ENCODE results near the gene BMPR1A. TPM values are rescaled to one million over a fixed set of nuclear protein-coding genes. Genes with fewer than 3 reads are reported as not detected.

Gene BMPR1A
- total and polyA plus RNA-seq, 9 of the 15 experiments (the other 6 are each of a cell fraction or from before 2014, with no cell fraction given), result 1.6 to 17.5 (median 9.1) TPM

DNA sequence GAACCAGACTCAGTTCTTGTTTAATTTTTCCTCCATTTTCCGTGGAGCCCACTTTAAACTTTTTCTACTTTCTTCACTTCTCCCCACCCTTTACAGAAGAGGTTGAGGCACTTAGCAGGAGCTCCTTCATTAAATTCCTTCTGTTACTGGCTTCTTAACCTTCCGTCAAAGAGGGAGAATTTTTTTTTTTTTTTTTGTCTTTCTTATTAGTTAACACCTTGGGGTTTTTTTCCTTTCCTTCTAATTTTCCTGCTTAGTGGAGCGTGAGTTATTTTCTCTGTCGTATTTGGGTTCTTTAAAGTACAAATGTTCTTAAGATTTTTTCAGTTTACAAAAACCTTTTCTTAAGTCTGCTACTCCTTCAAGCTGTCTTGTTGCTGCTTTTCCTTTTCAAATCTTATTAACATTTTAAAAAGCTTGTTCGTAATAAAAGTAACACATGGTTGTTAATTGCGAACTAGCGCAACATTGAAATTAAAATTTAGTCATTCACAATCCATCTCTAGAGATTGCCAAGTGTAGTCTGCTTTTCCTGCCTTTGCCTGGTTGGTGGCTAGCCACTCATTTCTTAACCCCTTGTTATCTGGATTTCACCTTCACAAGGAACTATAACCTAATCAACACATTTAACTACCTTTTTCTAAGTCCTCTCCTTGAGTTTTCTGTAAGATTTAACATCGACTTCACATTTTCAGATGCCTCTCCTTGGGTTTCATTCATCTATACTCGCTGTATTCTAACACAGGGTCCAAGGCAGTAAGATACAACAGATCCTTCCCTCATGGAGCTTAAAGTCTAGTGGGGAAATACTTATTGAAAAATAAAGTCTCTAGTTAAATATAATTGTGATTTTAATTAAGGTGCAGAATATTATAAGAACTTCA lies 2.0 kb downstream of the BMPR1A start:
- Histone ChIP-seq H3K4me3 (peak overlapping the region; percentile 82), H3K36me3 (ENCODE audit: control insufficient read depth, insufficient read depth, low read length) (no peaks in the 10 kb centered on the region), H3K27me3 (ENCODE audit: control insufficient read depth in 2 of 2, insufficient read depth in 2 of 2, low read length in 2 of 2) (no peaks in the 10 kb centered on the region), H3K27ac (ENCODE audit: extremely low read depth, low read depth, low read length) (peak overlapping the region; percentile 73), H3K9me3 (replicated peaks; ENCODE audit: control insufficient read depth, insufficient read depth, low read depth, low read length) (no peaks in the 10 kb centered on the region), H3K4me1 (replicated peaks in 1 of 2; ENCODE audit: control insufficient read depth in 2 of 2, insufficient read depth in 2 of 2, low read length in 2 of 2) (peaks cover 27 to 28% of the 10 kb centered on the region in 2 experiments), H3K79me2 (ENCODE audit: control insufficient read depth, insufficient read depth, low read length) (peaks cover 86% of the 10 kb centered on the region), H2AFZ (ENCODE audit: low read depth, low read length) (no peak overlapping the region), H3K4me2 (ENCODE audit: insufficient read depth, low read length) (peak overlapping the region; percentile 78), H3K9me1 (ENCODE audit: control insufficient read depth, insufficient read depth, low read length) (no peaks in the 10 kb centered on the region), H3K9ac (ENCODE audit: insufficient read depth in 1 of 2, low read depth in 2 of 2, low read length in 2 of 2) (peak overlapping the region in 1 of 2 experiments; percentile 82; a peak in 2 of 4 replicates), H4K20me1 (replicated peaks; ENCODE audit: control insufficient read depth, insufficient read depth, low read length) (no peaks in the 10 kb centered on the region)
- CTCF ChIA-PET (ENCODE audit: low intra/inter-chr PET ratio), result no interaction called here
- FAIRE-seq, result peak; percentile 75
- DNase-seq (ENCODE audit: extremely low read depth in 1 of 4, low spot score in 3 of 4), result peak in 2 of 4 experiments; percentile 16 to 47
- WGBS (ENCODE audit: insufficient coverage, low coverage, missing lambda C conversion rate), result 9% methylated on average over 9 of the region's 9 CpGs
- BruUV-seq (replicated peaks), result no TSS peak
- intact Hi-C loops (cut with micrococcal nuclease), result loop anchor here (1.0 to 5.0 kb wide), 2 partner anchors 39 to 131 kb away; no protein-coding TSS in a partner anchor
- POLR2A ChIA-PET, result interaction anchor here (0.6 to 5.8 kb wide), 4 partner anchors 8 to 241 kb away, joined by 3 to 40 read pairs (median 6); no protein-coding TSS in a partner anchor
- no peak for ATAC-seq
- in situ Hi-C loops (cut with MboI), result no loop called here
- TF ChIP-seq, protein P1, sequence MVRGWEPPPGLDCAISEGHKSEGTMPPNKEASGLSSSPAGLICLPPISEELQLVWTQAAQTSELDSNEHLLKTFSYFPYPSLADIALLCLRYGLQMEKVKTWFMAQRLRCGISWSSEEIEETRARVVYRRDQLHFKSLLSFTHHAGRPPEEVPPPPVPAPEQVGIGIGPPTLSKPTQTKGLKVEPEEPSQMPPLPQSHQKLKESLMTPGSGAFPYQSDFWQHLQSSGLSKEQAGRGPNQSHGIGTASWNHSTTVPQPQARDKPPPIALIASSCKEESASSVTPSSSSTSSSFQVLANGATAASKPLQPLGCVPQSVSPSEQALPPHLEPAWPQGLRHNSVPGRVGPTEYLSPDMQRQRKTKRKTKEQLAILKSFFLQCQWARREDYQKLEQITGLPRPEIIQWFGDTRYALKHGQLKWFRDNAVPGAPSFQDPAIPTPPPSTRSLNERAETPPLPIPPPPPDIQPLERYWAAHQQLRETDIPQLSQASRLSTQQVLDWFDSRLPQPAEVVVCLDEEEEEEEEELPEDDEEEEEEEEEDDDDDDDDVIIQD (CRISPR knock-in tag; IDR thresholded peaks at IDR 0.05), result no peak
- TF ChIP-seq JUND (IDR thresholded peaks at IDR 0.05; ENCODE audit: borderline replicate concordance, low read depth, low read length) (no peak), JUND (tag; IDR thresholded peaks at IDR 0.05; ENCODE audit: borderline replicate concordance, low read depth, low read length) (no peak), HNRNPLL (IDR thresholded peaks at IDR 0.05; ENCODE audit: low read depth, low read length, poor library complexity, severe bottlenecking) (no peak), SREBF1 (IDR thresholded peaks at IDR 0.05; ENCODE audit: borderline replicate concordance, low read depth, low read length) (no peak), NCOA6 (IDR thresholded peaks at IDR 0.05) (no peak), BCOR (IDR thresholded peaks at IDR 0.05) (no peak), NCOA1 (IDR thresholded peaks at IDR 0.05; ENCODE audit: low read depth) (no peak), TRIM28 (IDR thresholded peaks at IDR 0.05) (peak; percentile 67)
- TF ChIP-seq, protein P2, sequence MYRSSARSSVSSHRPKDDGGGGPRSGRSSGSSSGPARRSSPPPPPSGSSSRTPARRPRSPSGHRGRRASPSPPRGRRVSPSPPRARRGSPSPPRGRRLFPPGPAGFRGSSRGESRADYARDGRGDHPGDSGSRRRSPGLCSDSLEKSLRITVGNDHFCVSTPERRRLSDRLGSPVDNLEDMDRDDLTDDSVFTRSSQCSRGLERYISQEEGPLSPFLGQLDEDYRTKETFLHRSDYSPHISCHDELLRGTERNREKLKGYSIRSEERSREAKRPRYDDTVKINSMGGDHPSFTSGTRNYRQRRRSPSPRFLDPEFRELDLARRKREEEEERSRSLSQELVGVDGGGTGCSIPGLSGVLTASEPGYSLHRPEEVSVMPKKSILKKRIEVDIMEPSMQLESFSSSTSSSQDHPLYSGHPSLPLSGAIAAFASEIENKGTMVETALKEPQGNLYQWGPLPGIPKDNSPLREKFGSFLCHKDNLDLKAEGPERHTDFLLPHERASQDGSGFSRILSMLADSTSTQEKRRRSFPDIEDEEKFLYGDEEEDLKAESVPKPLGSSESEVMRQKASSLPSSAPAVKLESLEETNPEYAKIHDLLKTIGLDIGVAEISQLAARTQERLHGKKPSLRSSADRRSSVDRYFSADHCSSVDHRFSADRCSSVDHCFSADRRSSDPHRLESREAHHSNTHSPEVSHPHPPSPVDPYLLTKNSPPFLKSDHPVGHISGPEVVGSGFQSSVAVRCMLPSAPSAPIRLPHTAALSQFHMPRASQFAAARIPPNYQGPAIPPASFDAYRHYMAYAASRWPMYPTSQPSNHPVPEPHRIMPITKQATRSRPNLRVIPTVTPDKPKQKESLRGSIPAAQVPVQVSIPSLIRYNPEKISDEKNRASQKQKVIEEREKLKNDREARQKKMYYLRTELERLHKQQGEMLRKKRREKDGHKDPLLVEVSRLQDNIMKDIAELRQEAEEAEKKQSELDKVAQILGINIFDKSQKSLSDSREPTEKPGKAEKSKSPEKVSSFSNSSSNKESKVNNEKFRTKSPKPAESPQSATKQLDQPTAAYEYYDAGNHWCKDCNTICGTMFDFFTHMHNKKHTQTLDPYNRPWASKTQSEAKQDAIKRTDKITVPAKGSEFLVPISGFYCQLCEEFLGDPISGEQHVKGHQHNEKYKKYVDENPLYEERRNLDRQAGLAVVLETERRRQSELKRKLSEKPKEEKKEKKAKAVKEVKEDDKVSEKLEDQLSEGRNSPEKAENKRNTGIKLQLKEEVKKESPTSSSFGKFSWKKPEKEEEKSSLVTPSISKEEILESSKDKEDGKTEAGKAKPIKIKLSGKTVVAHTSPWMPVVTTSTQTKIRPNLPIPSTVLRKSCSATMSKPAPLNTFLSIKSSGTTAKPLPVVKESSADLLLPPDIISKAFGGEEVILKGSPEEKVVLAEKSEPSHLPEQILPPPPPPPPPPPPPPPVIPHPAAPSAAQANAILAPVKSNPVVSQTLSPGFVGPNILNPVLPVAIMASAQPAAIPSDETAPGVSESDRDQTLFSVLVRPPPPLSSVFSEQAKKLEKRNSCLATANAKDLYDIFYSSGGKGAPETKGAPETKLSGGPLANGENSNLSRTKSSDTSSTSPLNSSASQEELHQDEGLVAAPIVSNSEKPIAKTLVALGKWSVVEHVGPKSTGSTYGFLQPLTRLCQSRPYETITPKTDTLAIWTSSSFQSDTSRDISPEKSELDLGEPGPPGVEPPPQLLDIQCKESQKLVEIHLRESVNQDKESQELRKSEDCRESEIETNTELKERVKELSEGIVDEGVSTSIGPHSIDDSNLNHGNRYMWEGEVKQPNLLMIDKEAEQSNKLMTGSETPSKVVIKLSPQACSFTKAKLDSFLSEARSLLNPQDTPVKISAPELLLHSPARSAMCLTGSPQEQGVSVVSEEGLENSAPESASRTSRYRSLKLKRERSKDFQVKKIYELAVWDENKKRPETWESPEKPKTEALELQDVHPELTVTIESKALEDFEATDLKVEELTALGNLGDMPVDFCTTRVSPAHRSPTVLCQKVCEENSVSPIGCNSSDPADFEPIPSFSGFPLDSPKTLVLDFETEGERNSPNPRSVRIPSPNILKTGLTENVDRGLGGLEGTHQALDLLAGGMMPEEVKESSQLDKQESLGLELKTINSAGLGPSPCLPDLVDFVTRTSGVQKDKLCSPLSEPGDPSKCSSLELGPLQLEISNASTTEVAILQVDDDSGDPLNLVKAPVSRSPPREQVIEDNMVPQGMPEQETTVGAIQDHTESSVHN (IDR thresholded peaks at IDR 0.05; ENCODE audit: borderline replicate concordance in 1 of 2, low read depth in 1 of 2), result no peak

All from K562 (cell line).